H1 (cell line): ENCODE data around the gene POLD1. TPM values are rescaled to one million over a fixed set of nuclear protein-coding genes. Genes with fewer than 3 reads are reported as not detected.

Source experiments
- CBX5 ChIP-seq: fragments of 300-800, 300-1000 bp; sonication (generic); IDR thresholded peaks from 2 replicates; pipeline ENCODE4 v1.7.1; 2016; ENCODE audit warnings: antibody characterized with exemption, low read length, low read depth
- CEBPB ChIP-seq: IDR thresholded peaks from 2 replicates; pipeline ENCODE4 v1.6.1; 2012; ENCODE audit warnings: low read depth, low read length
- CHD1 ChIP-seq: IDR thresholded peaks from 2 replicates; pipeline ENCODE4 v1.6.1; 2012; ENCODE audit warnings: low read depth, low read length, improper control_type of control experiment
- CTBP2 ChIP-seq: IDR thresholded peaks from 2 replicates; pipeline ENCODE4 v1.7.0; 2011; ENCODE audit warnings: borderline replicate concordance, mild to moderate bottlenecking, moderate library complexity, mixed read lengths, low read length; ENCODE audit not compliant: insufficient read depth, insufficient read length
- EGR1 ChIP-seq: IDR thresholded peaks from 2 replicates; pipeline ENCODE4 v1.6.1; 2011; ENCODE audit warnings: low read depth, low read length, borderline replicate concordance
- EZH2 ChIP-seq: fragments of 200-600 bp; sonication (generic); IDR thresholded peaks from 2 replicates; pipeline ENCODE4 v1.7.1; 2012; ENCODE audit warnings: low read depth, mild to moderate bottlenecking, moderate library complexity, low read length, inconsistent platforms; ENCODE audit not compliant: severe bottlenecking
- GABPA ChIP-seq: IDR thresholded peaks from 2 replicates; pipeline ENCODE4 v1.6.1; 2011; ENCODE audit warnings: mild to moderate bottlenecking, low read length, moderate library complexity, borderline replicate concordance; ENCODE audit not compliant: insufficient read depth
- GTF2F1 ChIP-seq: IDR thresholded peaks from 2 replicates; pipeline ENCODE4 v1.6.1; 2012; ENCODE audit warnings: low read depth, low read length, improper control_type of control experiment, borderline replicate concordance
- HDAC6 ChIP-seq: IDR thresholded peaks from one replicate; pipeline ENCODE4 v1.7.1; 2012; ENCODE audit warnings: low read depth, mild to moderate bottlenecking, inconsistent platforms, low read length, moderate library complexity
- JUND ChIP-seq: IDR thresholded peaks from 2 replicates; pipeline ENCODE4 v1.6.1; 2011; ENCODE audit warnings: mild to moderate bottlenecking, improper control_type of control experiment, low read length
- NANOG ChIP-seq: IDR thresholded peaks from 2 replicates; pipeline ENCODE4 v1.6.1; 2011; ENCODE audit warnings: low read length, low read depth, mild to moderate bottlenecking, inconsistent platforms; ENCODE audit not compliant: insufficient read depth, poor library complexity, severe bottlenecking
- PHF8 ChIP-seq: fragments of 200-600 bp; sonication (generic); conservative IDR thresholded peaks from 2 replicates; pipeline ENCODE4 v1.7.1; 2012; ENCODE audit warnings: low read depth, mild to moderate bottlenecking, inconsistent platforms, low read length, moderate library complexity
- POU5F1 ChIP-seq: IDR thresholded peaks from 2 replicates; pipeline ENCODE4 v1.6.1; 2011; ENCODE audit warnings: low read depth, mild to moderate bottlenecking, low read length, moderate library complexity
- SP4 ChIP-seq: IDR thresholded peaks from 2 replicates; pipeline ENCODE4 v1.6.1; 2012; ENCODE audit warnings: low read length, inconsistent platforms
- SUZ12 ChIP-seq: fragments of 200-600 bp; sonication (generic); IDR thresholded peaks from 2 replicates; pipeline ENCODE4 v1.6.1; 2012; ENCODE audit warnings: mild to moderate bottlenecking, inconsistent platforms, low read length, moderate library complexity, mixed read lengths
- TEAD4 ChIP-seq: IDR thresholded peaks from 2 replicates; pipeline ENCODE4 v1.6.1; 2012; ENCODE audit warnings: low read depth, low read length, inconsistent platforms, mixed read lengths
- polyA plus RNA-seq, 7 experiments: library from polyadenylated mRNA; depleted of rRNA in 3 of 7; stranded (reverse) in 5 of 7; unstranded in 2 of 7; fragments of >200 nt in 5 of 7; fragments of 200-250 nt in 2 of 7; gene quantifications; 1 replicate in 5 of 7; 2 replicates in 1 of 7; 4 replicates in 1 of 7; pipeline versions ENCODE4 v1.2.1 to v1.2.3, GENCODE V29; 2011 to 2013; ENCODE audit warnings: missing spikeins in 2 of 7, mixed read lengths in 2 of 7
- total RNA-seq: library from RNA; stranded (reverse); fragmentation: NEBNext Ultra II Directional; extraction: Animal tissue kit (Norgen Biotek cat#: 25700); gene quantifications from 2 replicates; pipeline ENCODE4 v1.2.1, GENCODE V29; 2021
- TF ChIP-seq, protein P1 (sequence below), 3 experiments: IDR thresholded peaks; 1 replicate in 2 of 3; 2 replicates in 1 of 3; pipeline versions ENCODE4 v1.5.1 to v1.6.1; 2011; ENCODE audit warnings: low read length in 3 of 3, mild to moderate bottlenecking in 3 of 3, inconsistent platforms in 2 of 3, low read depth in 1 of 3, moderate library complexity in 1 of 3; ENCODE audit not compliant: insufficient read depth in 1 of 3; ENCODE audit errors: control extremely low read depth in 1 of 3
- TF ChIP-seq, protein P2 (sequence below): IDR thresholded peaks from 2 replicates; pipeline ENCODE4 v1.6.1; 2012; ENCODE audit warnings: low read length, inconsistent platforms

POLD1 gene
- total and polyA plus RNA-seq, 2 of the 8 experiments (the other 6 are each of a cell fraction or from before 2014, with no cell fraction given) = 141 to 142 TPM

DNA sequence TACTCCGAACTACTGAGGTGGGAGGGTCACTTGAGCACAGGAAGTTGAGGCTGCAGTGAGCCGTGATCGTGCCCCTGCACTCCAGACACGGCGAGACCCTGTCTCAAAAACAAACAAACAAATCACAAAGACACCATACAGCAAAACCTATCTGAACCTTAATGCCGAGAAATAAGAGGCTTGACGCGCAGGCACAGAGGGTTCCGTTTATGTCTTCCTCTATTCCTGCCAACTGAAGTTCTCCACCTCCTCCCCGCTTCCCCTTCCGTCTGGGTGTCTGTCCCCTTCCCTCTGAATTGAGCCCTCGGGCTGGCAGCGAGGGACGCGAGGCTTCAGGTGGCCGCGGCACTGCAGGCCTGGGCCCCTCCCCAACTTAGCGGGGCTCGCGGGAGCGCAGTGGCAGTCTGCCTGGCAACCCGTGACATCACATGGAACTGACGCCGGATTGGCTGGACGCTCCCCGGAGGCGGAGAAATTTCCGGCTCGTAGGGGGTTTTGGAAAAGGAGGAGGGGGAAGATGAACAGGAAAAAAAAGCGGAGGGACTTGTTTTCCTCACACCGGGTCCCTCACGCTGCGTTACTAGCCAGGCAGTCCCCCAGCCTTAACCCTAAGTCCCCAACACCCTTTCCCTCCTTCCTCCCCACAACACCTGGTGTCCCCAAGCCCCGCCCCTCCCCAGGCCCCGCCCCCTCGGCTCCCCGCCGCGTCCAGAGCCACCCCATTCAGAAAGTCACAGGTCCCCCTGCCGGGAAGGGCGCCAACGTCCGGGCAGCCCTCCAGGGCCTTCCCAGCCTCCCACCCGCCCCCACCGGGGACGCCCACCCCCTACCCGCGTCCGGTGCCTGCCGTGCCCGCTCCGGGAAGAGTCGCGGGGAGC is 47.4 kb downstream of the POLD1 start (continued):
- TF ChIP-seq, protein P1, sequence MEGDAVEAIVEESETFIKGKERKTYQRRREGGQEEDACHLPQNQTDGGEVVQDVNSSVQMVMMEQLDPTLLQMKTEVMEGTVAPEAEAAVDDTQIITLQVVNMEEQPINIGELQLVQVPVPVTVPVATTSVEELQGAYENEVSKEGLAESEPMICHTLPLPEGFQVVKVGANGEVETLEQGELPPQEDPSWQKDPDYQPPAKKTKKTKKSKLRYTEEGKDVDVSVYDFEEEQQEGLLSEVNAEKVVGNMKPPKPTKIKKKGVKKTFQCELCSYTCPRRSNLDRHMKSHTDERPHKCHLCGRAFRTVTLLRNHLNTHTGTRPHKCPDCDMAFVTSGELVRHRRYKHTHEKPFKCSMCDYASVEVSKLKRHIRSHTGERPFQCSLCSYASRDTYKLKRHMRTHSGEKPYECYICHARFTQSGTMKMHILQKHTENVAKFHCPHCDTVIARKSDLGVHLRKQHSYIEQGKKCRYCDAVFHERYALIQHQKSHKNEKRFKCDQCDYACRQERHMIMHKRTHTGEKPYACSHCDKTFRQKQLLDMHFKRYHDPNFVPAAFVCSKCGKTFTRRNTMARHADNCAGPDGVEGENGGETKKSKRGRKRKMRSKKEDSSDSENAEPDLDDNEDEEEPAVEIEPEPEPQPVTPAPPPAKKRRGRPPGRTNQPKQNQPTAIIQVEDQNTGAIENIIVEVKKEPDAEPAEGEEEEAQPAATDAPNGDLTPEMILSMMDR (IDR thresholded peaks at IDR 0.05; ENCODE audit: control extremely low read depth in 1 of 3, insufficient read depth in 1 of 3, low read depth in 1 of 3, low read length in 3 of 3) = no peak
- TF ChIP-seq EZH2 (no peak), PHF8 (no peak), GABPA (peak; percentile 54; the same call in 1 of the 2 replicates), POU5F1 (no peak), GTF2F1 (no peak), CBX5 (no peak), JUND (no peak), SP4 (peak; percentile 21; the same call in 1 of the 2 replicates), TEAD4 (no peak), CTBP2 (no peak), CEBPB (no peak), CHD1 (no peak), SUZ12 (no peak), HDAC6 (no peak), NANOG (no peak), EGR1 (0 out of 2 replicates have a peak, but pooled peaks have one; percentile 29)
- TF ChIP-seq, protein P2, sequence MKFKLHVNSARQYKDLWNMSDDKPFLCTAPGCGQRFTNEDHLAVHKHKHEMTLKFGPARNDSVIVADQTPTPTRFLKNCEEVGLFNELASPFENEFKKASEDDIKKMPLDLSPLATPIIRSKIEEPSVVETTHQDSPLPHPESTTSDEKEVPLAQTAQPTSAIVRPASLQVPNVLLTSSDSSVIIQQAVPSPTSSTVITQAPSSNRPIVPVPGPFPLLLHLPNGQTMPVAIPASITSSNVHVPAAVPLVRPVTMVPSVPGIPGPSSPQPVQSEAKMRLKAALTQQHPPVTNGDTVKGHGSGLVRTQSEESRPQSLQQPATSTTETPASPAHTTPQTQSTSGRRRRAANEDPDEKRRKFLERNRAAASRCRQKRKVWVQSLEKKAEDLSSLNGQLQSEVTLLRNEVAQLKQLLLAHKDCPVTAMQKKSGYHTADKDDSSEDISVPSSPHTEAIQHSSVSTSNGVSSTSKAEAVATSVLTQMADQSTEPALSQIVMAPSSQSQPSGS = no peak
